ENCODE results near the gene UBE2L6.
"Not testable (repeated sequence)": the region's sequence is repeated elsewhere in the genome, so short reads cannot be mapped to it uniquely, and the experiment has no call there.

UBE2L6 gene

GRCh38 chr11:57566905-57567514, 462 bp downstream of the UBE2L6 start:
- no peak for DNase-seq (ENCODE audit: low spot score)

- DNase-seq (ENCODE audit: low spot score) = peak; percentile 61
These were observed 1.2 kb downstream of the UBE2L6 start for GRCh38 chr11:57566005-57566904.

GRCh38 chr11:57562596-57562995, 4.9 kb downstream of the UBE2L6 start:
- no peak for DNase-seq (ENCODE audit: low spot score)

DNA sequence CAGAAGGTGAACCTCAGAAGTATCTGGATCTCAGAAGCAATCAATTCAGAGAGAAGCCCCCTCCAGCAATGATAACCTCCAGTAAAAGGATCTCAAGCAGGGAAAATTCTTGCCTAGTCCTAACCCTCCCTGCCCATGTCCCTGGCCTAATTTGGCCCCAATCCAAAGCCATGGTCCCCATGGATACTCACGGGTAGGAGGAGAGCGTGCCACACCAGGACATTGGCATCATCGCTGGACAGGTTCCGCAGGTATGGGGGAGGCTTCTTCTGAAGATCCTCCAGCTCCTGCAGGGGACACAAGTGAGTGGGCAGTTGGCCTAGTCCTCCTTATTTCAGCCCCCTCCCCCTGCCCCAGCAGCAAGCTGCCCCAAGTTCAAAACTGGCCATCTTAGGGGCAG, 7.3 kb downstream of the UBE2L6 start:
- no peak for DNase-seq (ENCODE audit: low spot score)

GRCh38 chr11:57556041-57556440, 11.4 kb downstream of the UBE2L6 start:
- DNase-seq (ENCODE audit: low spot score) = no peak

- no peak for DNase-seq (ENCODE audit: low spot score)
These were observed 12.1 kb downstream of the UBE2L6 start for GRCh38 chr11:57555393-57555792.

GRCh38 chr11:57552479-57552878, 15.0 kb downstream of the UBE2L6 start:
- DNase-seq (ENCODE audit: low spot score) = no peak

DNA sequence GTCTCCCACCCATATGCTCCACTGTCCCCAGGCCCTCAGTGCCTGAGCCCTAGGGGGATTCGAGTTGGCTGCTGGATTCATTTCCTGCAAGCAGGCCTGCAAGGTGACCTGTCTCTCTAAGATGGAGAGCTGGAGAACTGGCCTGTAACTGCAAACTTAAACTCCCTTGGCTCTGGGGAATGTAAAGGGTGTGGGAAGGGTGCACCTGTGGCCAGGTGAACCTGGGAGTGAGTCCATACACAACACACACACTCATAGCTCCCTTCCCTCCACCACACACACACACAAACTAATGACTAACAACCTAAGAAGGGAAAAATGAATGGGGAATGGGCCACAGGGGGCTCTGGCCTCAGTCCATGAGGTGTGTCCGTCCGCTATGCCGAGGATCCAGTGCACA, 15.5 kb downstream of the UBE2L6 start:
- no peak for DNase-seq (ENCODE audit: low spot score)

- no peak for DNase-seq (ENCODE audit: low spot score)
These were observed 17.5 kb downstream of the UBE2L6 start for GRCh38 chr11:57549983-57550382.

DNA sequence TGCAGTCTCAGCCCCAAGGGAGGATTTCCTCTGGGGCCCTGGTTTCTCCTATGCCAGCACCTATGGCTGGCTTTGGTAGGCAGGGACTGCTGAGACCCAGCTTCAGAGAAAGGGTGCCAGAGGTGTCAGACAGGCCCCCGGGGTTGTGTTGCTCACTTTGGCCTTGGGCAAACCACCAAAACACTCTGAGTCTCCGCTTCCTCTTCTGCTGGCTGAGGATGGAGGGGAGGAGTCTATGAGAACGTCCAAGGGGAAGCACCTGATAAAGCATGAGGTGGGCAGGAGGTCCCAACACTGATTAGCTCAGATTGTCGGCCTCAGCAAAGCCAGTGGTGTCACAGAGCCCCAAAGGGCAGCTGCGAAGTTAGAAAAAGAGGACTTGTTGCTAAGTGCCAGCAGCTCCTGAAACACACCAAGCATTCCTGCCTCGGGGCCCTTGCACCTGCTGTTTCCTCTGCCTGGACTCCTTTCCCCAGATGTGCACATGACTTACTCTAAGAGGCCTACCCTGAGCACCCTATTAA, 19.6 kb downstream of the UBE2L6 start:
- DNase-seq (ENCODE audit: low spot score) = peak; percentile 55

DNA sequence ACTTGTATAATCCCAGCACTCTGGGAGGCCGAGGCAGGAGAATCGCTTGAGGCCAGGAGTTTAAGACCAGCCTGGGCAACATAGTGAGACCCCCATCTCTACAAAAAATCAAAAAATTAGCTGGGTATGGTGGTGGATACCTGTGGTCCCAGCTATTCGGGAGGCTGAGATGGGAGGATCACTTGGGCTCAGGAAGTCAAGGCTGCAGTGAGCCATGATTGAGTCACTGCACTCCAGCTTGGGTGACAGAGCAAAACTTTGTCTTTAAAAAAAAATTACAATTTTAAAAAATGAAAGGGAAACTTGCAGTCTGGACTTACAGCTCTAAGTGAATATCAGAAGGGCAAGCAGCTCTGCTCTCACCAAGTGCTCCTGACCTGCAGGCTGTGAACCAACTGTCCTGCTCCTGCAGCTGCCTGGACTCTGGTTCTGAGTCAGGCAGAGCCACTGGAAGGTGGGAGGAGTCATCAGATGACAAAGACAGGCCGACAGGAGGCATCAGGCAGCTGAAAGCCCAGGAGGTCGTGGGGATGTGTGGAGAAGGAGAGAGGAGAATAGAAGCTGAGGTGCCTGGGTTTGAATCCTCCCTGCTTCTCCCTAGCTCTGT, 20.5 kb downstream of the UBE2L6 start:
- DNase-seq (ENCODE audit: low spot score) = no peak

GRCh38 chr11:57546451-57546850, 21.0 kb downstream of the UBE2L6 start:
- no peak for DNase-seq (ENCODE audit: low spot score)

DNA sequence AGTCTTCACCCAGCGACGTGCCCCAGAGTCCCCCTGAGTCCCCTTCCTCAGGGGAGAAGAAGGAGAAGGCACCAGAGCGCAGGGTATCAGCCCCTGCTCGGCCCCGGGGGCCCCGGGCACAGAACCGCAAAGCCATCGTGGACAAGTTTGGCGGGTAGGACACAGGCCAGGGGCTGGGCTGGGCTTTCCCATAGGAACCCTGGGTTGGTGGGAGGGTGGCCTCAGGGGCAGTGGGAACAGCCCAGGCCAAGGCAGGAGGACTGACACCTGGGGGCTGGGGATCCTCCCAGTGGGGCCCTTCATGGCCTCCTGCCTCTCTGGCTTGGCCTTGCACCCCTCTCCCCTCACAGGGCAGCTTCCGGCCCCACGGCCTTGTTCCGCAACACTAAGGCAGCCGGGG, 21.6 kb downstream of the UBE2L6 start:
- DNase-seq (ENCODE audit: low spot score) = no peak

GRCh38 chr11:57544566-57544965, 22.9 kb downstream of the UBE2L6 start:
- no peak for DNase-seq (ENCODE audit: low spot score)

- DNase-seq (ENCODE audit: low spot score) = no peak
These were observed 23.9 kb downstream of the UBE2L6 start for GRCh38 chr11:57543593-57543992.

GRCh38 chr11:57542582-57542981, 24.9 kb downstream of the UBE2L6 start:
- no peak for DNase-seq (ENCODE audit: low spot score)

GRCh38 chr11:57541169-57541568, 26.3 kb downstream of the UBE2L6 start:
- DNase-seq (ENCODE audit: low spot score) = no peak

- DNase-seq (ENCODE audit: low spot score) = no peak
These were observed 28.1 kb downstream of the UBE2L6 start for GRCh38 chr11:57539342-57539741.

- no peak for DNase-seq (ENCODE audit: low spot score)
These were observed 30.4 kb downstream of the UBE2L6 start, which contains the start of gene SMTNL1 for GRCh38 chr11:57536947-57537619. SMTNL1 (plus strand) TSS chr11:57537595; CDS start chr11:57542643, 5,048 bp downstream.

- DNase-seq (ENCODE audit: low spot score) = not testable (repeated sequence)
These were observed 33.0 kb downstream of the UBE2L6 start for GRCh38 chr11:57534449-57534848.

- peak; percentile 94 for DNase-seq (ENCODE audit: low spot score)
These were observed 36.6 kb downstream of the UBE2L6 start, which contains the start of gene TIMM10 for GRCh38 chr11:57530596-57531507. TIMM10 (minus strand) TSS chr11:57530754; CDS start chr11:57530189, 565 bp downstream.
